Mucosa of stomach (tissue), 1 donor: ENCODE results near the gene FBP2.

Source experiments
- H3K27me3 ChIP-seq: one replicate; pipeline ENCODE4 v1.7.0; 2013; ENCODE audit warnings: mild to moderate bottlenecking, low read length; ENCODE audit not compliant: control insufficient read depth, insufficient read depth
- H3K36me3 ChIP-seq: one replicate; pipeline ENCODE4 v1.7.0; 2013; ENCODE audit warnings: low read length; ENCODE audit not compliant: control insufficient read depth, insufficient read depth
- H3K4me1 ChIP-seq: one replicate; pipeline ENCODE4 v1.7.0; 2013; ENCODE audit warnings: mild to moderate bottlenecking, low read length; ENCODE audit not compliant: control insufficient read depth, insufficient read depth
- H3K4me3 ChIP-seq: one replicate; pipeline ENCODE4 v1.7.0; 2013; ENCODE audit warnings: low read length
- H3K9ac ChIP-seq: one replicate; pipeline ENCODE4 v1.7.0; 2013; ENCODE audit warnings: mild to moderate bottlenecking, low read length, moderate library complexity
- H3K9me3 ChIP-seq: one replicate; pipeline ENCODE4 v1.7.0; 2013; ENCODE audit warnings: mild to moderate bottlenecking, low read length, moderate library complexity; ENCODE audit not compliant: control insufficient read depth
- donor health status: Pancreatic carcinoma.

Gene FBP2

GRCh38 chr9:94625835-94626234, 32.2 kb upstream of the FBP2 start:
- no peaks in the 10 kb centered on the region for H3K9me3 ChIP-seq

GRCh38 chr9:94624629-94625028, 31.0 kb upstream of the FBP2 start:
- Histone ChIP-seq H3K9ac (no peak overlapping the region), H3K4me3 (no peak overlapping the region), H3K9me3 (no peaks in the 10 kb centered on the region), H3K36me3 (no peaks in the 10 kb centered on the region), H3K27me3 (no peaks in the 10 kb centered on the region), H3K4me1 (peaks cover 21% of the 10 kb centered on the region)

More at GRCh38 chr9:94625835-94626234, 32.2 kb upstream of the FBP2 start:
- no peak overlapping the region for H3K9ac ChIP-seq
- H3K4me1 ChIP-seq = peaks cover 33% of the 10 kb centered on the region
- H3K4me3 ChIP-seq = no peak overlapping the region
- H3K36me3 ChIP-seq = no peaks in the 10 kb centered on the region
- H3K27me3 ChIP-seq = no peaks in the 10 kb centered on the region

DNA sequence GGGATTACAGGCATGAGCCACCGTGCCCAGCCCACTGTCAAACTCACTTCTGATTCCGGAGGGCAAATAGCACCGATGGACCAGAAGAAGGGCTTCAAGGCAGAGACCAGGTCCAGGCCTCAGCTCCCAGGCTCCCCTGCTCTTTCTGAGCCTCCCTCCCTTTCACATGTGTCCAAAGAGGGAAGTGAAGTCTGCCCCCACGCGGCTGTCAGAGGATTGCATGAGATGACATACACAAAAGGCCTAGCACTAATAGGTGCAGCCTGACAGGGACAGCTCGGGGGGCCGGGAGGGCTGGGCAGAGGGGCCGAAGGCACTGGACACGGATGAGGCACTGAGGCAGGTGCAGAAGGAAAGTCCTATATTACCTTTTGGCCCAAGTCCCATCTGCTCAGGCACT, 29.6 kb upstream of the FBP2 start:
- no peaks in the 10 kb centered on the region for H3K27me3 ChIP-seq

DNA sequence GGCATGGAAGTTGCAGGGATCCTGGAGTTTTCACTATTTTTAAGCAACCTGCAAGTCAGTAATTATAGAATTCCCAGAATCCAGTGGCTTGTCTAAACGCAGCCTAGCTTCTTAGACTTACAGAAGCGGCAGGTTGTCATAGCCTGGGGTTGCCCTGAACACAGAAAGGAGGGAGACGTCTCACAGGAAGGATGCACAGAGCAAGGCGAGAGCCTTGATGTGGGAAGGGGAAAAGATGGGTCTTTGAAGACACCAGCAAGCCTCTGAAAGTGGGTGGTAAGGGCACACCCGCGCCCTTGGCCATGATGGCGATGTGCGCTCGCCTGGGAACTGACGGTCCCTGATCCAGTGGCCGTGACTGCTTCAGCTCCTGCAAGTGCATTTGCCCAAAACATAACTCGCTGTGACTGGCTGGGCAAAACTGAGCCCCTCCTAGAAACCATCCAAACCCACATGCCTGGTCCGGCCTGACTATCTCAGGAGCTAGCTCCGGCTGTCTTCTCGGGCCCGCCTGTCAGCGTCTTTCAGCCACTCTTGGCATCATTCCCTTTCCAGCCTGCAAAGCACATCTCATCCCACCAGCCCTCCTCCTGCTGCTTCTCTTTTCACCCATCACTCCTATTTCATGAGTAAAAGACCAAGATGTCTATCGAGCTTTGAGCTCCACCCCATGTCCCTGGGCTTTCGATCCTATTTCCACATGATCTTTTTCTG, 28.6 kb upstream of the FBP2 start:
- Histone ChIP-seq H3K4me1 (peaks cover 7% of the 10 kb centered on the region), H3K9ac (no peak overlapping the region), H3K4me3 (no peak overlapping the region), H3K9me3 (no peaks in the 10 kb centered on the region), H3K27me3 (no peaks in the 10 kb centered on the region), H3K36me3 (no peaks in the 10 kb centered on the region)

More for the DNA sequence above, 29.6 kb upstream of the FBP2 start:
- H3K36me3 ChIP-seq = no peaks in the 10 kb centered on the region
- no peak overlapping the region for H3K4me3 ChIP-seq
- no peak overlapping the region for H3K9ac ChIP-seq
- no peaks in the 10 kb centered on the region for H3K9me3 ChIP-seq
- H3K4me1 ChIP-seq = peaks cover 10% of the 10 kb centered on the region

GRCh38 chr9:94619026-94619425, 25.4 kb upstream of the FBP2 start:
- Histone ChIP-seq H3K27me3 (no peaks in the 10 kb centered on the region), H3K36me3 (no peaks in the 10 kb centered on the region), H3K9me3 (no peaks in the 10 kb centered on the region), H3K4me1 (peaks cover 7% of the 10 kb centered on the region), H3K4me3 (no peak overlapping the region), H3K9ac (no peak overlapping the region)

GRCh38 chr9:94613003-94613402, 19.4 kb upstream of the FBP2 start:
- no peaks in the 10 kb centered on the region for H3K36me3 ChIP-seq

DNA sequence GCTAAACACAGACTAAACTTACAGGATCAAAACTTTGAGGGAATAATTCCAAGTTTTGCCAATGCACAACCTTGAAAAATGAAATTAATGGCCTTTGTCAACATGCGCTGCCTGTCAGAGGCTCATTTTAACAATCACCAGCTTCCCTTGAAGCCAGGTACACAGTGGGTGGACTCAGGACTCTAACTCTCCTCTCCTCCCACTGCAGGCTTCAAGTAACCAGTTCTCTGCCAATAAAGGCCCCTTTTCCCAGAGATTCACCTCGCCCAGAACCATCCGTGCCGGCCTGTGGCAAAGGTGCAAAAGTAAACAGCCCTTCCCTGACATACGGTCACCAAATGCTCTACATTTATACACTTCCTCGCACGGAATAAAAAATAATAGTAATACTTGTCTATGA, 18.4 kb upstream of the FBP2 start:
- peaks cover 44% of the 10 kb centered on the region for H3K4me1 ChIP-seq
- no peaks in the 10 kb centered on the region for H3K9me3 ChIP-seq
- no peak overlapping the region for H3K4me3 ChIP-seq
- no peaks in the 10 kb centered on the region for H3K27me3 ChIP-seq
- H3K36me3 ChIP-seq = no peaks in the 10 kb centered on the region
- no peak overlapping the region for H3K9ac ChIP-seq

More at GRCh38 chr9:94613003-94613402, 19.4 kb upstream of the FBP2 start:
- Histone ChIP-seq H3K9ac (no peak overlapping the region), H3K4me3 (no peak overlapping the region), H3K4me1 (peaks cover 34% of the 10 kb centered on the region), H3K27me3 (no peaks in the 10 kb centered on the region), H3K9me3 (no peaks in the 10 kb centered on the region)

DNA sequence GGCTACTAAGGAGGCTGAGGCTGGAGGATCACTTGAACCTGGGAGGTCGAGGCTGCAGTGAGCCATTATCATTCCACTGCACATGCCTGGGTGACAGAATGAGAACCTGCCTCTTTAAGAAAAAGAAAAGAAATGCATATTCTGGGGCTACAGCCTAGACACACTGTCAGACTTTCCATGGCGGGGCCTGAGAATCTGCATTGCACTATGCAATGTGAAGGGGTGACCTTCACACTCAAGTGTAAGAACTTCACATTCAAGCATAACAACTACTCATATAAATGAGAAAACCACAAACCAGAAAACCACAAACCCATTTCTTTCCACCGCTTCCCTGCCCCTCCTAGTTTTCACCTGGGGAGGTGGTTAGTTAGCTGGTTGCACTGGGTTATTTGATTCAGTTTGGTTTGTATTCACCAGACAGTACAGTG, 18.0 kb upstream of the FBP2 start:
- H3K27me3 ChIP-seq = no peaks in the 10 kb centered on the region
- no peak overlapping the region for H3K4me3 ChIP-seq
- no peaks in the 10 kb centered on the region for H3K9me3 ChIP-seq
- peaks cover 48% of the 10 kb centered on the region for H3K4me1 ChIP-seq
- H3K36me3 ChIP-seq = no peaks in the 10 kb centered on the region
- H3K9ac ChIP-seq = no peak overlapping the region

- H3K4me3 ChIP-seq = no peak overlapping the region
- no peaks in the 10 kb centered on the region for H3K36me3 ChIP-seq
- H3K4me1 ChIP-seq = peaks cover 55% of the 10 kb centered on the region
- H3K9ac ChIP-seq = no peak overlapping the region
- no peaks in the 10 kb centered on the region for H3K9me3 ChIP-seq
- no peaks in the 10 kb centered on the region for H3K27me3 ChIP-seq
Observed at GRCh38 chr9:94610181-94610606, 16.6 kb upstream of the FBP2 start.

- H3K4me3 ChIP-seq = no peak overlapping the region
- H3K9ac ChIP-seq = peak overlapping the region; percentile 45
- H3K9me3 ChIP-seq = no peaks in the 10 kb centered on the region
- H3K4me1 ChIP-seq = peaks cover 57% of the 10 kb centered on the region
- no peaks in the 10 kb centered on the region for H3K27me3 ChIP-seq
- H3K36me3 ChIP-seq = no peaks in the 10 kb centered on the region
Observed at GRCh38 chr9:94607423-94607691, 13.7 kb upstream of the FBP2 start.

GRCh38 chr9:94606646-94607422, 13.2 kb upstream of the FBP2 start:
- peaks cover 52% of the 10 kb centered on the region for H3K4me1 ChIP-seq
- H3K9ac ChIP-seq = peak overlapping the region; percentile 45
- no peaks in the 10 kb centered on the region for H3K9me3 ChIP-seq
- H3K36me3 ChIP-seq = no peaks in the 10 kb centered on the region
- H3K4me3 ChIP-seq = no peak overlapping the region
- no peaks in the 10 kb centered on the region for H3K27me3 ChIP-seq

GRCh38 chr9:94603259-94604160, 9.9 kb upstream of the FBP2 start:
- Histone ChIP-seq H3K9ac (no peak overlapping the region), H3K9me3 (no peaks in the 10 kb centered on the region), H3K4me1 (peaks cover 39% of the 10 kb centered on the region), H3K36me3 (no peaks in the 10 kb centered on the region), H3K27me3 (no peaks in the 10 kb centered on the region), H3K4me3 (no peak overlapping the region)
